HepG2 (cell line): ENCODE measurements around the gene FZD7. TPM values are rescaled to one million over a fixed set of nuclear protein-coding genes. Genes with fewer than 3 reads are reported as not detected.

ENCODE experiments used
- ADNP ChIP-seq: sonication (generic); formaldehyde crosslinking; IDR thresholded peaks from 2 replicates; pipeline ENCODE4 v1.4.0; 2020; ENCODE audit warnings: missing genetic modification reagents
- HES4 ChIP-seq: sonication (generic); formaldehyde crosslinking; IDR thresholded peaks from 2 replicates; pipeline ENCODE4 v1.9.0; 2021; ENCODE audit warnings: mild to moderate bottlenecking, missing genetic modification reagents, borderline replicate concordance
- HMGA1 ChIP-seq: sonication (generic); formaldehyde crosslinking; conservative IDR thresholded peaks from 2 replicates; pipeline ENCODE4 v1.4.0; 2020; ENCODE audit warnings: missing genetic modification reagents
- KLF13 ChIP-seq: sonication (generic); formaldehyde crosslinking; IDR thresholded peaks from 2 replicates; pipeline ENCODE4 v1.4.0; 2020; ENCODE audit warnings: mild to moderate bottlenecking, missing genetic modification reagents
- LCORL ChIP-seq, 2 experiments: fragments of 450-650 bp in 1 of 2; sonication (generic) in 1 of 2; formaldehyde crosslinking in 1 of 2; IDR thresholded peaks; 2 replicates each; pipeline versions ENCODE4 v1.5.0 to v1.6.1; 2017 to 2020; ENCODE audit warnings: antibody characterized with exemption in 1 of 2, missing genetic modification reagents in 1 of 2
- TIGD3 ChIP-seq: sonication (generic); formaldehyde crosslinking; IDR thresholded peaks from 2 replicates; pipeline ENCODE4 v1.5.1; 2020; ENCODE audit warnings: mild to moderate bottlenecking, missing genetic modification reagents, borderline replicate concordance
- ZBTB1 ChIP-seq: sonication (generic); formaldehyde crosslinking; IDR thresholded peaks from 2 replicates; pipeline ENCODE4 v1.4.0; 2020; ENCODE audit warnings: missing genetic modification reagents, borderline replicate concordance
- ZNF138 ChIP-seq: sonication (generic); formaldehyde crosslinking; IDR thresholded peaks from 2 replicates; pipeline ENCODE4 v1.5.0; 2020; ENCODE audit warnings: mild to moderate bottlenecking, low read depth, missing genetic modification reagents
- ZNF17 ChIP-seq: sonication (generic); formaldehyde crosslinking; IDR thresholded peaks from 2 replicates; pipeline ENCODE4 v1.5.0; 2020; ENCODE audit warnings: mild to moderate bottlenecking, missing genetic modification reagents
- ZNF207 ChIP-seq: fragments of 450-650 bp; IDR thresholded peaks from 2 replicates; pipeline ENCODE4 v1.6.1; 2016; ENCODE audit warnings: antibody characterized with exemption, borderline replicate concordance
- ZNF562 ChIP-seq: sonication (generic); formaldehyde crosslinking; IDR thresholded peaks from 2 replicates; pipeline ENCODE4 v1.8.0; 2022; ENCODE audit warnings: missing genetic modification reagents, borderline replicate concordance
- ZNF788 ChIP-seq: sonication (generic); formaldehyde crosslinking; IDR thresholded peaks from 2 replicates; pipeline ENCODE4 v1.5.0; 2020; ENCODE audit warnings: mild to moderate bottlenecking, missing genetic modification reagents, borderline replicate concordance
- polyA plus RNA-seq, 8 experiments: library from polyadenylated mRNA; depleted of rRNA in 3 of 8; stranded (reverse) in 7 of 8; unstranded in 1 of 8; fragments of >200 nt; fragmentation: Illumina TruSeq in 4 of 8; extraction: Trizol in 4 of 8; gene quantifications; 2 replicates each; pipeline versions ENCODE4 v1.2.1 to v1.2.3, GENCODE V29; 2011 to 2016; ENCODE audit warnings: low read depth in 4 of 8, missing spikeins in 1 of 8, mixed read lengths in 1 of 8; ENCODE audit not compliant: insufficient read depth in 1 of 8
- total RNA-seq, 5 experiments: library from RNA; depleted of rRNA; stranded (reverse); fragments of >200 nt; fragmentation: Illumina TruSeq; extraction: Trizol; gene quantifications; 2 replicates each; pipeline ENCODE4 v1.2.3, GENCODE V29; 2016; ENCODE audit warnings: low read depth in 1 of 5
- TF ChIP-seq, protein P1 (sequence below): sonication (generic); formaldehyde crosslinking; IDR thresholded peaks from 2 replicates; pipeline ENCODE4 v1.5.0; 2020; ENCODE audit warnings: missing genetic modification reagents
- TF ChIP-seq, protein P2 (sequence below): sonication (generic); formaldehyde crosslinking; IDR thresholded peaks from 2 replicates; pipeline ENCODE4 v1.4.0; 2020; ENCODE audit warnings: missing genetic modification reagents
- TF ChIP-seq, protein P3 (sequence below): sonication (generic); formaldehyde crosslinking; IDR thresholded peaks from 2 replicates; pipeline ENCODE4 v1.5.1; 2020; ENCODE audit warnings: mild to moderate bottlenecking, missing genetic modification reagents, moderate library complexity
- TF ChIP-seq, protein P4 (sequence below): IDR thresholded peaks from 2 replicates; pipeline ENCODE4 v1.6.1; 2016; ENCODE audit warnings: mild to moderate bottlenecking

The FZD7 gene
- total and polyA plus RNA-seq, 2 of the 13 experiments (the other 11 are each of a cell fraction or from before 2014, with no cell fraction given): 0.13 to 0.38 TPM

- TF ChIP-seq, protein P1, sequence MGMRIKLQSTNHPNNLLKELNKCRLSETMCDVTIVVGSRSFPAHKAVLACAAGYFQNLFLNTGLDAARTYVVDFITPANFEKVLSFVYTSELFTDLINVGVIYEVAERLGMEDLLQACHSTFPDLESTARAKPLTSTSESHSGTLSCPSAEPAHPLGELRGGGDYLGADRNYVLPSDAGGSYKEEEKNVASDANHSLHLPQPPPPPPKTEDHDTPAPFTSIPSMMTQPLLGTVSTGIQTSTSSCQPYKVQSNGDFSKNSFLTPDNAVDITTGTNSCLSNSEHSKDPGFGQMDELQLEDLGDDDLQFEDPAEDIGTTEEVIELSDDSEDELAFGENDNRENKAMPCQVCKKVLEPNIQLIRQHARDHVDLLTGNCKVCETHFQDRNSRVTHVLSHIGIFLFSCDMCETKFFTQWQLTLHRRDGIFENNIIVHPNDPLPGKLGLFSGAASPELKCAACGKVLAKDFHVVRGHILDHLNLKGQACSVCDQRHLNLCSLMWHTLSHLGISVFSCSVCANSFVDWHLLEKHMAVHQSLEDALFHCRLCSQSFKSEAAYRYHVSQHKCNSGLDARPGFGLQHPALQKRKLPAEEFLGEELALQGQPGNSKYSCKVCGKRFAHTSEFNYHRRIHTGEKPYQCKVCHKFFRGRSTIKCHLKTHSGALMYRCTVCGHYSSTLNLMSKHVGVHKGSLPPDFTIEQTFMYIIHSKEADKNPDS: no peak
- TF ChIP-seq ZNF17 (CRISPR knock-in tag) (no peak), LCORL (IDR thresholded peaks at IDR 0.05) (no peak), LCORL (CRISPR knock-in tag; IDR thresholded peaks at IDR 0.05) (no peak), ZNF207 (no peak), TIGD3 (CRISPR knock-in tag) (no peak), ZNF788 (CRISPR knock-in tag) (no peak), ZNF138 (CRISPR knock-in tag) (no peak), HES4 (CRISPR knock-in tag) (no peak), ZBTB1 (CRISPR knock-in tag) (no peak), ZNF562 (CRISPR knock-in tag) (no peak), ADNP (CRISPR knock-in tag) (no peak), HMGA1 (CRISPR knock-in tag) (no peak), KLF13 (CRISPR knock-in tag) (no peak)
- TF ChIP-seq, protein P2, sequence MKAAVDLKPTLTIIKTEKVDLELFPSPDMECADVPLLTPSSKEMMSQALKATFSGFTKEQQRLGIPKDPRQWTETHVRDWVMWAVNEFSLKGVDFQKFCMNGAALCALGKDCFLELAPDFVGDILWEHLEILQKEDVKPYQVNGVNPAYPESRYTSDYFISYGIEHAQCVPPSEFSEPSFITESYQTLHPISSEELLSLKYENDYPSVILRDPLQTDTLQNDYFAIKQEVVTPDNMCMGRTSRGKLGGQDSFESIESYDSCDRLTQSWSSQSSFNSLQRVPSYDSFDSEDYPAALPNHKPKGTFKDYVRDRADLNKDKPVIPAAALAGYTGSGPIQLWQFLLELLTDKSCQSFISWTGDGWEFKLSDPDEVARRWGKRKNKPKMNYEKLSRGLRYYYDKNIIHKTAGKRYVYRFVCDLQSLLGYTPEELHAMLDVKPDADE: no peak
- TF ChIP-seq, protein P3, sequence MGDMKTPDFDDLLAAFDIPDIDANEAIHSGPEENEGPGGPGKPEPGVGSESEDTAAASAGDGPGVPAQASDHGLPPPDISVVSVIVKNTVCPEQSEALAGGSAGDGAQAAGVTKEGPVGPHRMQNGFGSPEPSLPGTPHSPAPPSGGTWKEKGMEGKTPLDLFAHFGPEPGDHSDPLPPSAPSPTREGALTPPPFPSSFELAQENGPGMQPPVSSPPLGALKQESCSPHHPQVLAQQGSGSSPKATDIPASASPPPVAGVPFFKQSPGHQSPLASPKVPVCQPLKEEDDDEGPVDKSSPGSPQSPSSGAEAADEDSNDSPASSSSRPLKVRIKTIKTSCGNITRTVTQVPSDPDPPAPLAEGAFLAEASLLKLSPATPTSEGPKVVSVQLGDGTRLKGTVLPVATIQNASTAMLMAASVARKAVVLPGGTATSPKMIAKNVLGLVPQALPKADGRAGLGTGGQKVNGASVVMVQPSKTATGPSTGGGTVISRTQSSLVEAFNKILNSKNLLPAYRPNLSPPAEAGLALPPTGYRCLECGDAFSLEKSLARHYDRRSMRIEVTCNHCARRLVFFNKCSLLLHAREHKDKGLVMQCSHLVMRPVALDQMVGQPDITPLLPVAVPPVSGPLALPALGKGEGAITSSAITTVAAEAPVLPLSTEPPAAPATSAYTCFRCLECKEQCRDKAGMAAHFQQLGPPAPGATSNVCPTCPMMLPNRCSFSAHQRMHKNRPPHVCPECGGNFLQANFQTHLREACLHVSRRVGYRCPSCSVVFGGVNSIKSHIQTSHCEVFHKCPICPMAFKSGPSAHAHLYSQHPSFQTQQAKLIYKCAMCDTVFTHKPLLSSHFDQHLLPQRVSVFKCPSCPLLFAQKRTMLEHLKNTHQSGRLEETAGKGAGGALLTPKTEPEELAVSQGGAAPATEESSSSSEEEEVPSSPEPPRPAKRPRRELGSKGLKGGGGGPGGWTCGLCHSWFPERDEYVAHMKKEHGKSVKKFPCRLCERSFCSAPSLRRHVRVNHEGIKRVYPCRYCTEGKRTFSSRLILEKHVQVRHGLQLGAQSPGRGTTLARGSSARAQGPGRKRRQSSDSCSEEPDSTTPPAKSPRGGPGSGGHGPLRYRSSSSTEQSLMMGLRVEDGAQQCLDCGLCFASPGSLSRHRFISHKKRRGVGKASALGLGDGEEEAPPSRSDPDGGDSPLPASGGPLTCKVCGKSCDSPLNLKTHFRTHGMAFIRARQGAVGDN (CRISPR knock-in tag): peak; percentile 54; the same call in 1 of the 2 replicates
- TF ChIP-seq, protein P4, sequence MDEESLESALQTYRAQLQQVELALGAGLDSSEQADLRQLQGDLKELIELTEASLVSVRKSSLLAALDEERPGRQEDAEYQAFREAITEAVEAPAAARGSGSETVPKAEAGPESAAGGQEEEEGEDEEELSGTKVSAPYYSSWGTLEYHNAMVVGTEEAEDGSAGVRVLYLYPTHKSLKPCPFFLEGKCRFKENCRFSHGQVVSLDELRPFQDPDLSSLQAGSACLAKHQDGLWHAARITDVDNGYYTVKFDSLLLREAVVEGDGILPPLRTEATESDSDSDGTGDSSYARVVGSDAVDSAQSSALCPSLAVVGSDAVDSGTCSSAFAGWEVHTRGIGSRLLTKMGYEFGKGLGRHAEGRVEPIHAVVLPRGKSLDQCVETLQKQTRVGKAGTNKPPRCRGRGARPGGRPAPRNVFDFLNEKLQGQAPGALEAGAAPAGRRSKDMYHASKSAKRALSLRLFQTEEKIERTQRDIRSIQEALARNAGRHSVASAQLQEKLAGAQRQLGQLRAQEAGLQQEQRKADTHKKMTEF: no peak
Measured at GRCh38 chr2:202033317-202034248, at the start of gene FZD7 (continued).
